ENCODE measurements around the gene WDR4.

WDR4 gene

DNA sequence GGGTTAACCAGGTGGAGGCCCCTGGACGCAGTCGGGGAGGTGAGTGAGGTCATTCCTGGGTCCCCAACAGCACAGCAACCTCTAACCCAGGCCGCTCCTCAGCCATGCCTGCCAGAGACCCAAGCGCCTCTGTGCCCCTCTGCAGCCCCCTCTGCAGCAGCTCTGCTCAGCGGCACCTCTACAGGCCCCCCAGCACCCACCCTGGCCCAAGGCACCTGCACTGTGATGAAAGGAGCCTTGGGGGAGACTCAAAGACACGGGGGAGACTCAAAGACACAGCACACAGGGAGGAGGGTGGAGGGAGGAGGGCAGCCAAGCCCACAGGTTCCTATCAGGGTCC, 19.5 kb downstream of the WDR4 start:
- Histone ChIP-seq H2BK120ac (ENCODE audit: insufficient read depth, low read length, poor library complexity) (no peak overlapping the region), H4K91ac (ENCODE audit: low read depth, low read length) (no peak overlapping the region), H2AFZ (ENCODE audit: insufficient read depth, low read length, poor library complexity) (no peak overlapping the region), H3K4ac (ENCODE audit: low read depth, low read length) (no peak overlapping the region), H3K4me2 (ENCODE audit: low read length) (no peak overlapping the region), H3K36me3 (ENCODE audit: control insufficient read depth in 1 of 2, insufficient read depth in 2 of 2, low read length in 2 of 2) (peaks cover 75 to 78% of the 10 kb centered on the region in 2 experiments), H3K27me3 (ENCODE audit: insufficient read depth, low read length) (no peaks in the 10 kb centered on the region), H4K8ac (ENCODE audit: low read depth, low read length) (no peak overlapping the region), H3K27ac (ENCODE audit: low read depth, low read length) (no peak overlapping the region), H3K4me1 (ENCODE audit: control insufficient read depth in 1 of 2, insufficient read depth in 2 of 2, low read length in 2 of 2) (no peaks in the 10 kb centered on the region), H3K9me3 (ENCODE audit: insufficient read depth, low read depth, low read length) (peaks cover 5% of the 10 kb centered on the region), H3K79me2 (ENCODE audit: control insufficient read depth, insufficient read depth, low read length, poor library complexity) (no peaks in the 10 kb centered on the region), H3K9ac (ENCODE audit: low read length) (no peak overlapping the region), H3K18ac (ENCODE audit: low read length) (no peak overlapping the region), H2BK5ac (ENCODE audit: low read depth, low read length, poor library complexity) (no peak overlapping the region), H2AK5ac (ENCODE audit: low read length) (no peak overlapping the region), H2BK12ac (ENCODE audit: low read length) (no peak overlapping the region), H3K79me1 (ENCODE audit: low read length) (no peaks in the 10 kb centered on the region), H3K14ac (ENCODE audit: low read length) (no peak overlapping the region), H3K23ac (ENCODE audit: low read length) (no peak overlapping the region), H4K12ac (ENCODE audit: low read depth, low read length) (no peak overlapping the region), H3K4me3 (ENCODE audit: low read depth, low read length) (no peak overlapping the region)
- no peak for DNase-seq
- no CpG with 5 or more reads among the region's 6 CpGs for WGBS (ENCODE audit: extremely low coverage, insufficient coverage, insufficient read length)

DNA sequence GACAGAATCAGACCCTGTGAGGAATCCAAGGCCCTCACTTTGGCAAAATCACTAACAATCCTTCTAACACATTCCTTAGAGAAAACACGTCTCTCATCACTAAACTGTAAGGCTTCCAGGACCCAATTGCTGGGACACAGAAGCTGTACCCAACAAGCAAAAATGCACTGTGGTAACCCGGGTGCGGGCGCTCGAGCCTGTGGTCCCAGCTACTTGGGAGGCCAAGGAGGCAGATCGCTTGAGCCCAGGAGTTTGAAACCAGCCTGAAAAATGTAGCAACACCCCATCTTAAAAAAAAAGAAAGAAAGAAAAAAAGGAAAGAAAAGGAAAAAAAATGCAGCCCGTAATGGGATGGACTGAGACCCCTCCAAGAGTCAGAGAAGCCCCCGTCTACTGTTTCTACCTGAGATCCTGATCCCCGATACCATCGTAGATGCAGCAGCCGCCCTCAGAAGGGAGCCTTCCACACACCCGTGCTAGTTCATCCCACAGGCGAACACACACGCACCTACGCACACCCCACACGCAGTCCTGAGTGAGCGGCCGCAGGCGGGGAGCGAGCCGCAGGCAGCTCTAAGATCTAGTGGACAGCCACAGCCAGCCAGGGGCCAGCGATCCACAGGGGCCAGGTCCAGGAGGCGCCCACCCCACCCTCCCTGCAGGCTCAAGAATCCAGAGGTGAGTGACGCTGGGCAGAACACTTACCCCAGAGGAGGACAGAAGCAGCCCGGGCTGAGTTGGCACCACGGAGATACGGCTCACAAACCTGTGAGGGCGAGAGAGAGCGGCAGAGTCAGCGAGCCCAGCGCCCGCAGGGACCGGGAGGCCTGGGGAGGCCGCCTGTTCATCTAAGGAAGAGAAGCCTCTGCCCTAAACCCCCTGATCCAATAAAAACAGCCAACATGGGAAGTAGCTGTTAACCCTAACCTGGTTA, 20.1 kb downstream of the WDR4 start:
- H3K9ac ChIP-seq (ENCODE audit: low read length), result no peak overlapping the region
- no peak overlapping the region for H4K91ac ChIP-seq (ENCODE audit: low read depth, low read length)
- no peaks in the 10 kb centered on the region for H3K27me3 ChIP-seq (ENCODE audit: insufficient read depth, low read length)
- H3K4me3 ChIP-seq (ENCODE audit: low read depth, low read length), result no peak overlapping the region
- no peak overlapping the region for H3K4me2 ChIP-seq (ENCODE audit: low read length)
- H4K12ac ChIP-seq (ENCODE audit: low read depth, low read length), result no peak overlapping the region
- H3K36me3 ChIP-seq (ENCODE audit: control insufficient read depth in 1 of 2, insufficient read depth in 2 of 2, low read length in 2 of 2), result peaks cover 78% of the 10 kb centered on the region in 2 experiments
- H3K14ac ChIP-seq (ENCODE audit: low read length), result no peak overlapping the region
- no peak overlapping the region for H2AFZ ChIP-seq (ENCODE audit: insufficient read depth, low read length, poor library complexity)
- peak overlapping the region; percentile 33 for H3K4ac ChIP-seq (ENCODE audit: low read depth, low read length)
- H2BK12ac ChIP-seq (ENCODE audit: low read length), result no peak overlapping the region
- H3K4me1 ChIP-seq (ENCODE audit: control insufficient read depth in 1 of 2, insufficient read depth in 2 of 2, low read length in 2 of 2), result no peaks in the 10 kb centered on the region
- H3K9me3 ChIP-seq (ENCODE audit: insufficient read depth, low read depth, low read length), result peaks cover 2% of the 10 kb centered on the region
- no peak overlapping the region for H2AK5ac ChIP-seq (ENCODE audit: low read length)
- WGBS (ENCODE audit: extremely low coverage, insufficient coverage, insufficient read length), result no CpG with 5 or more reads among the region's 34 CpGs
- no peak overlapping the region for H3K23ac ChIP-seq (ENCODE audit: low read length)
- DNase-seq, result no peak
- H3K79me1 ChIP-seq (ENCODE audit: low read length), result no peaks in the 10 kb centered on the region
- H2BK120ac ChIP-seq (ENCODE audit: insufficient read depth, low read length, poor library complexity), result no peak overlapping the region
- H4K8ac ChIP-seq (ENCODE audit: low read depth, low read length), result no peak overlapping the region
- no peak overlapping the region for H3K27ac ChIP-seq (ENCODE audit: low read depth, low read length)
- H3K79me2 ChIP-seq (ENCODE audit: control insufficient read depth, insufficient read depth, low read length, poor library complexity), result no peaks in the 10 kb centered on the region
- no peak overlapping the region for H3K18ac ChIP-seq (ENCODE audit: low read length)
- no peak overlapping the region for H2BK5ac ChIP-seq (ENCODE audit: low read depth, low read length, poor library complexity)

DNA sequence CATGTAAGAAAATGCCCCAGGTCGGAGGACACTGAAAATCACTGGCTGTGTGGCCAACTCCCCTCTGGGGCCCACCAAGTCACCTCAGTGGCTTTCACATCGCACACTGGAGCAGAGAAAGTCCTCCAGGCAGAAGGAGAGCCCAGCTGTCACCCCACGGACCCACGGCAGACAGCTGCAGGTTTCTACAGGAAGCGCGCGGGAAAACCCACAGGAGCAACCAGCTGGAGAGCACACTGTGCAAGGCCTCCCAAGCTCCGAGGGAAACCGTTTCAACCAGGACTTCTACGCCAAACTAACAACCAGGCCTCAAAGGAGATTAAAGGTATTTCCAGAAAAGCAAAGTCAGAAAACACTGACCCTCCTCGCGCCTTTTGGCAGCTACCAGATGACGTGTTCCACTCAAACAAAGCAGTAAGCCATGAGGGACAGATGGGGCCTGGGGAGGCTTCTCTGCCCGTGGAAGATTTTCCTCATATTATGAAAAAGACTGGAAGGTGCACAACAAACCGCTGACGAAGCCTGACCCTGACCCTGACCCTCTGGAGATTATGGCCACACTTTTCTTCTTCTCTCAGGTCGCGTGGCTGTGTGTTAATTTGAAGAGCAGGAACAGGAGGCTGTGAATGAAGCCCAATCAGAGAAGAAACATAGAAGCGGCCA, 21.0 kb downstream of the WDR4 start:
- WGBS (ENCODE audit: extremely low coverage, insufficient coverage, insufficient read length), result no CpG with 5 or more reads among the region's 19 CpGs
- H4K91ac ChIP-seq (ENCODE audit: low read depth, low read length), result no peak overlapping the region

DNA sequence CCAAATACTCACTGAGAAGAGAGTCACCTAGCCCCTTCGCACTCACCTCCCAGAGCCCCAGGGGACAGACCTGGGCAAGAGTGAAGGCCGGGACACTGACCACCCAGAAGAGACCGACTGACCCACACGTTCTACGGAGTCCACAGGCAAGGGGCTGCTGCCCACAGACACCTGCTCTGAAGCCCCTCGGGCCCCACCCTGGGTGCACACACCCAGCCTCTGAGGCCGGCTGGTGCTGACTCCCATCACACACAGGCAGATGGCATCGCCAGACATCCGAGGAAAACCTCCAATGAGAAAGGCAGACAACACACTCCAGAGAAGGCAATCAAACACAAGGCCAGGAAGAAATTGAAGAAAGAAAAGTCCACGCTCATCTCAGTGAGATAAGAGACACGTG, 22.1 kb downstream of the WDR4 start:
- H3K14ac ChIP-seq (ENCODE audit: low read length), result no peak overlapping the region
- H3K4me1 ChIP-seq (ENCODE audit: control insufficient read depth in 1 of 2, insufficient read depth in 2 of 2, low read length in 2 of 2), result no peaks in the 10 kb centered on the region

More for the DNA sequence above, 21.0 kb downstream of the WDR4 start:
- Histone ChIP-seq H3K4me1 (ENCODE audit: control insufficient read depth in 1 of 2, insufficient read depth in 2 of 2, low read length in 2 of 2) (no peaks in the 10 kb centered on the region), H2BK120ac (ENCODE audit: insufficient read depth, low read length, poor library complexity) (no peak overlapping the region), H3K27me3 (ENCODE audit: insufficient read depth, low read length) (no peaks in the 10 kb centered on the region), H4K12ac (ENCODE audit: low read depth, low read length) (no peak overlapping the region), H3K36me3 (ENCODE audit: control insufficient read depth in 1 of 2, insufficient read depth in 2 of 2, low read length in 2 of 2) (peaks cover 85% of the 10 kb centered on the region in 2 experiments), H3K4ac (ENCODE audit: low read depth, low read length) (no peak overlapping the region), H4K8ac (ENCODE audit: low read depth, low read length) (no peak overlapping the region), H2AK5ac (ENCODE audit: low read length) (no peak overlapping the region), H3K27ac (ENCODE audit: low read depth, low read length) (no peak overlapping the region), H3K79me2 (ENCODE audit: control insufficient read depth, insufficient read depth, low read length, poor library complexity) (no peaks in the 10 kb centered on the region), H3K4me2 (ENCODE audit: low read length) (no peak overlapping the region), H3K79me1 (ENCODE audit: low read length) (no peaks in the 10 kb centered on the region), H3K9me3 (ENCODE audit: insufficient read depth, low read depth, low read length) (peaks cover 2% of the 10 kb centered on the region), H3K9ac (ENCODE audit: low read length) (no peak overlapping the region), H3K4me3 (ENCODE audit: low read depth, low read length) (no peak overlapping the region), H3K23ac (ENCODE audit: low read length) (no peak overlapping the region), H2BK12ac (ENCODE audit: low read length) (no peak overlapping the region), H3K14ac (ENCODE audit: low read length) (no peak overlapping the region), H2BK5ac (ENCODE audit: low read depth, low read length, poor library complexity) (no peak overlapping the region), H2AFZ (ENCODE audit: insufficient read depth, low read length, poor library complexity) (no peak overlapping the region), H3K18ac (ENCODE audit: low read length) (peak overlapping the region; percentile 15)
- DNase-seq, result no peak

More for the DNA sequence above, 22.1 kb downstream of the WDR4 start:
- Histone ChIP-seq H3K23ac (ENCODE audit: low read length) (no peak overlapping the region), H3K4me2 (ENCODE audit: low read length) (no peak overlapping the region), H3K4ac (ENCODE audit: low read depth, low read length) (no peak overlapping the region), H2AK5ac (ENCODE audit: low read length) (no peak overlapping the region), H2BK5ac (ENCODE audit: low read depth, low read length, poor library complexity) (no peak overlapping the region), H2BK120ac (ENCODE audit: insufficient read depth, low read length, poor library complexity) (no peak overlapping the region), H3K9me3 (ENCODE audit: insufficient read depth, low read depth, low read length) (peaks cover 2% of the 10 kb centered on the region), H3K36me3 (ENCODE audit: control insufficient read depth in 1 of 2, insufficient read depth in 2 of 2, low read length in 2 of 2) (peaks cover 82 to 83% of the 10 kb centered on the region in 2 experiments), H4K12ac (ENCODE audit: low read depth, low read length) (no peak overlapping the region), H2AFZ (ENCODE audit: insufficient read depth, low read length, poor library complexity) (no peak overlapping the region), H3K18ac (ENCODE audit: low read length) (no peak overlapping the region), H4K8ac (ENCODE audit: low read depth, low read length) (no peak overlapping the region), H4K91ac (ENCODE audit: low read depth, low read length) (no peak overlapping the region), H3K27ac (ENCODE audit: low read depth, low read length) (no peak overlapping the region), H3K79me1 (ENCODE audit: low read length) (no peaks in the 10 kb centered on the region), H2BK12ac (ENCODE audit: low read length) (no peak overlapping the region), H3K27me3 (ENCODE audit: insufficient read depth, low read length) (no peaks in the 10 kb centered on the region), H3K4me3 (ENCODE audit: low read depth, low read length) (no peak overlapping the region), H3K79me2 (ENCODE audit: control insufficient read depth, insufficient read depth, low read length, poor library complexity) (no peaks in the 10 kb centered on the region), H3K9ac (ENCODE audit: low read length) (no peak overlapping the region)
- DNase-seq, result no peak
- no CpG with 5 or more reads among the region's 11 CpGs for WGBS (ENCODE audit: extremely low coverage, insufficient coverage, insufficient read length)

Data from trophoblast cell (in vitro differentiated cells and primary cell).